Astrocyte of the spinal cord (primary cell): ENCODE data around the gene ASIC3.

Experiments
- DNase-seq: peaks from one replicate; pipeline ENCODE4 v3.0.0; 2011; ENCODE audit warnings: low read depth, low spot score
- H3K4me3 ChIP-seq: 2 replicates; pipeline ENCODE4 v1.5.1; 2011; ENCODE audit warnings: low read depth, mild to moderate bottlenecking, low read length, moderate library complexity
- CTCF ChIP-seq: IDR thresholded peaks from 2 replicates; pipeline ENCODE4 v1.5.1; 2012; ENCODE audit warnings: low read depth, mild to moderate bottlenecking, low read length, inconsistent platforms
- in situ Hi-C: cut with HindIII; loops from 2 replicates; pipeline ENCODE4 v1.10.0; 2017; ENCODE audit warnings: low sequenced_read_pairs

Gene ASIC3

GRCh38 chr7:151059367-151060112 is 11.2 kb downstream of the ASIC3 start, which contains the start of gene SLC4A2:
Gene SLC4A2, plus strand, starts transcription at chr7:151059589. Its CDS starts 2,399 bp downstream, at chr7:151061988.
- DNase-seq, result peak; percentile 69

GRCh38 chr7:151060113-151060415 is 11.7 kb downstream of the ASIC3 start:
- H3K4me3 ChIP-seq, result peak overlapping the region; percentile 85
- in situ Hi-C loops, result no loop called here
- no peak for TF ChIP-seq CTCF
- DNase-seq, result no peak

More at GRCh38 chr7:151059367-151060112, 11.2 kb downstream of the ASIC3 start, which contains the start of gene SLC4A2:
- H3K4me3 ChIP-seq, result peak within 1 kb of the TSS; percentile 85
- TF ChIP-seq CTCF, result peak; percentile 62
- in situ Hi-C loops, result no loop called here

GRCh38 chr7:151060416-151061212 is 12.3 kb downstream of the ASIC3 start:
- TF ChIP-seq CTCF, result peak; percentile 28
- H3K4me3 ChIP-seq, result peak overlapping the region; percentile 85
- DNase-seq, result peak; percentile 43

GRCh38 chr7:151061213-151062110 is 13.1 kb downstream of the ASIC3 start:
- H3K4me3 ChIP-seq, result peak overlapping the region; percentile 85
- no peak for TF ChIP-seq CTCF
- DNase-seq, result no peak
- in situ Hi-C loops, result no loop called here

More at GRCh38 chr7:151060416-151061212, 12.3 kb downstream of the ASIC3 start:
- in situ Hi-C loops, result no loop called here

- no peak for TF ChIP-seq CTCF
- no peak overlapping the region for H3K4me3 ChIP-seq
- in situ Hi-C loops, result no loop called here
- no peak for DNase-seq
Observed at GRCh38 chr7:151062111-151062398, 13.7 kb downstream of the ASIC3 start.
